Neural progenitor cell (in vitro differentiated cells): ENCODE measurements around the gene LTC4S.

Experiments used
- CTCF ChIP-seq: fragments of 200-600 bp; sonication (generic); IDR thresholded peaks from 2 replicates; pipeline ENCODE4 v1.5.1; 2017; ENCODE audit warnings: antibody characterized with exemption, mild to moderate bottlenecking
- EZH2phosphoT487 ChIP-seq: fragments of 200-600 bp; sonication (generic); IDR thresholded peaks from 2 replicates; pipeline ENCODE4 v1.6.1; 2017; ENCODE audit warnings: antibody characterized with exemption

- TF ChIP-seq CTCF (no peak), EZH2phosphoT487 (no peak)
These were observed 16.3 kb upstream of the LTC4S start for GRCh38 chr5:179777456-179777855.
